Transverse colon (tissue), 4 donors: ENCODE data around the gene TBC1D12.

Experiments
- EP300 ChIP-seq: sonication (generic); formaldehyde crosslinking; IDR thresholded peaks from one replicate; pipeline ENCODE4 v1.6.1; 2017; ENCODE audit warnings: antibody characterized with exemption, low read depth
- POLR2A ChIP-seq: fragments of 450-650 bp; IDR thresholded peaks from one replicate; pipeline ENCODE4 v1.6.1; 2016; ENCODE audit warnings: antibody characterized with exemption, mild to moderate bottlenecking, moderate library complexity
- POLR2AphosphoS5 ChIP-seq, 3 donors: sonication (generic); formaldehyde crosslinking; IDR thresholded peaks; one replicate each; pipeline ENCODE4 v1.6.1; 2016; ENCODE audit warnings: antibody characterized with exemption in 3 of 3
- TF ChIP-seq, protein P1 (sequence below), 5 experiments: fragments of 200-600 bp in 3 of 5; fragments of 450-650 bp in 2 of 5; sonication (generic) in 3 of 5; IDR thresholded peaks; 1 replicate in 2 of 5; 2 replicates in 3 of 5; pipeline ENCODE4 v1.5.1; 2016 to 2017; ENCODE audit warnings: antibody characterized with exemption in 5 of 5, inconsistent platforms in 3 of 5, mild to moderate bottlenecking in 2 of 5, moderate library complexity in 1 of 5

DNA sequence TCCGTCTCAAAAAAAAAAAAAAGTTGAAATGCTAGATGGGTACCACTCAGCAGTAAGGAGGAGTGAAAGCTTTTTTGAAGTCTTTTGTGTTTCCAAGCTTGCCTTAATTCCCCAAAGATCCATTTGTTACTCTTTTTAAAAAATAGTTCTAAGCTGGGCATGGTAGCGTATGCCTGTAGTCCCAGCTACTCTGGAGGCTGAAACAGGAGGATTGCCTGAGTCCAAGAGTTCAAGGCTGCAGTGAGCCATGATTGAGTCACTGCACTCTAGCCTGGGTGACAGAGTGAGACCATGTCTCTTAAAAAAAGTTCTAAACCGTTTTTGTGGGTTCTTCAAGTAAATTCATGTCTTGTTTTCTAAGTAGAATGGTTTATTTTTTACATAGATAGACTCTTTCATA lies 5.3 kb downstream of the TBC1D12 start:
- TF ChIP-seq, protein P1, sequence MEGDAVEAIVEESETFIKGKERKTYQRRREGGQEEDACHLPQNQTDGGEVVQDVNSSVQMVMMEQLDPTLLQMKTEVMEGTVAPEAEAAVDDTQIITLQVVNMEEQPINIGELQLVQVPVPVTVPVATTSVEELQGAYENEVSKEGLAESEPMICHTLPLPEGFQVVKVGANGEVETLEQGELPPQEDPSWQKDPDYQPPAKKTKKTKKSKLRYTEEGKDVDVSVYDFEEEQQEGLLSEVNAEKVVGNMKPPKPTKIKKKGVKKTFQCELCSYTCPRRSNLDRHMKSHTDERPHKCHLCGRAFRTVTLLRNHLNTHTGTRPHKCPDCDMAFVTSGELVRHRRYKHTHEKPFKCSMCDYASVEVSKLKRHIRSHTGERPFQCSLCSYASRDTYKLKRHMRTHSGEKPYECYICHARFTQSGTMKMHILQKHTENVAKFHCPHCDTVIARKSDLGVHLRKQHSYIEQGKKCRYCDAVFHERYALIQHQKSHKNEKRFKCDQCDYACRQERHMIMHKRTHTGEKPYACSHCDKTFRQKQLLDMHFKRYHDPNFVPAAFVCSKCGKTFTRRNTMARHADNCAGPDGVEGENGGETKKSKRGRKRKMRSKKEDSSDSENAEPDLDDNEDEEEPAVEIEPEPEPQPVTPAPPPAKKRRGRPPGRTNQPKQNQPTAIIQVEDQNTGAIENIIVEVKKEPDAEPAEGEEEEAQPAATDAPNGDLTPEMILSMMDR (IDR thresholded peaks at IDR 0.05) = no peak
- TF ChIP-seq EP300 (no peak), POLR2A (no peak), POLR2AphosphoS5 (IDR thresholded peaks at IDR 0.05) (no peak)
